C4-2B (cell line): ENCODE results near the gene COX8C.

Experiments
- CTCF ChIP-seq: fragments of 450-650 bp; conservative IDR thresholded peaks from 2 replicates; pipeline ENCODE4 v1.5.1; 2017; ENCODE audit warnings: mild to moderate bottlenecking
- ZFX ChIP-seq: fragments of 450-650 bp; IDR thresholded peaks from 2 replicates; pipeline ENCODE4 v1.6.1; 2017

GRCh38 chr14:93326196-93326595 is 20.8 kb upstream of the COX8C start:
- TF ChIP-seq CTCF (no peak), ZFX (no peak)
